ENCODE measurements around the gene CD84. TPM values are rescaled to one million over a fixed set of nuclear protein-coding genes. Genes with fewer than 3 reads are reported as not detected.
A peak's percentile ranks its signal among the peaks of the same experiment; 100 is the strongest.
"Not testable (repeated sequence)": the region's sequence is repeated elsewhere in the genome, so short reads cannot be mapped to it uniquely, and the experiment has no call there.

Gene CD84
- total RNA-seq, 2 experiments from 2014 or later: 14.7 to 16.2 TPM

- Mint-ChIP-seq H3K4me1 (peaks cover 56% of the 10 kb centered on the region), H3K27ac (no peak overlapping the region), H3K36me3 (ENCODE audit: low read depth) (peaks cover 65% of the 10 kb centered on the region), H3K27me3 (no peaks in the 10 kb centered on the region), H3K4me3 (no peak overlapping the region), H3K9me3 (peaks cover 16% of the 10 kb centered on the region)
- POLR2A ChIA-PET: no interaction called here
- CTCF ChIA-PET: interaction anchor here (0.7 to 5.0 kb wide), 9 partner anchors 11 to 179 kb away, joined by 3 to 43 read pairs (median 4); no protein-coding TSS in a partner anchor
- no peak for DNase-seq
Measured at GRCh38 chr1:160608057-160608456, 28.8 kb upstream of the CD84 start.

- DNase-seq: no peak
- ChIA-PET CTCF (interaction anchor here (1.0 to 5.0 kb wide), 18 partner anchors 10 to 253 kb away, joined by 3 to 43 read pairs (median 5); partner anchors contain the start of gene SLAMF6), POLR2A (interaction anchor here (1.7 kb wide), 1 partner anchor 57 kb away, joined by 7 read pairs; no protein-coding TSS in a partner anchor)
- Mint-ChIP-seq H3K4me3 (no peak overlapping the region), H3K4me1 (peaks cover 56% of the 10 kb centered on the region), H3K27me3 (no peaks in the 10 kb centered on the region), H3K9me3 (peaks cover 19% of the 10 kb centered on the region), H3K27ac (peak overlapping the region; percentile 80), H3K36me3 (ENCODE audit: low read depth) (peaks cover 65% of the 10 kb centered on the region)
Measured at GRCh38 chr1:160607672-160608032, 28.4 kb upstream of the CD84 start.

GRCh38 chr1:160607011-160607671 lies 27.8 kb upstream of the CD84 start:
- ChIA-PET CTCF (interaction anchor here (0.8 to 5.0 kb wide), 26 partner anchors 9 to 253 kb away, joined by 3 to 43 read pairs (median 4); partner anchors contain the start of gene SLAMF6), POLR2A (interaction anchor here (1.7 kb wide), 1 partner anchor 57 kb away, joined by 7 read pairs; no protein-coding TSS in a partner anchor)
- Mint-ChIP-seq H3K4me1 (peaks cover 56% of the 10 kb centered on the region), H3K36me3 (ENCODE audit: low read depth) (peaks cover 62% of the 10 kb centered on the region), H3K27ac (peak overlapping the region; percentile 80), H3K9me3 (peaks cover 19% of the 10 kb centered on the region), H3K4me3 (no peak overlapping the region), H3K27me3 (no peaks in the 10 kb centered on the region)
- DNase-seq: peak; percentile 78

DNA sequence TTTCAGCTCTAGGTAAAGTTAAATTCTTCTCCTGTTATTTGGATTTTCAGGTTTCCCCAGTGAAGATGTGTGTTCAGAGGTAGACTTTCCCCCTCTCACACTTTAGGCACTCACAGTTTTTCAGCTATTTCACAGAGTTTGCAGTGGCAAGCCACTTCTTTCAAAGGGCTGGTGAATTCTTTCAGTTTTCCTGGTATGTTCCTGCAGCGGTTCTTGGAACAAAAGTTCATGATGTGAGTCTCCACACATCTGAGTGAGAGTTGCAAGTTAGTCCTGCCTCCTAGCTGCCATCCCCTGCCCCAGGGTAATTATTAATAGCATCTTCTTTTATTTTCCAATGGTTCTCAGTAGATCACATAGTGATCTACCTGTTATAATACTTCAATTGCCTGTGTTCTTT lies 27.3 kb upstream of the CD84 start:
- peaks cover 60% of the 10 kb centered on the region for H3K36me3 Mint-ChIP-seq (ENCODE audit: low read depth)
- peaks cover 56% of the 10 kb centered on the region for H3K4me1 Mint-ChIP-seq
- no peak overlapping the region for H3K4me3 Mint-ChIP-seq

DNA sequence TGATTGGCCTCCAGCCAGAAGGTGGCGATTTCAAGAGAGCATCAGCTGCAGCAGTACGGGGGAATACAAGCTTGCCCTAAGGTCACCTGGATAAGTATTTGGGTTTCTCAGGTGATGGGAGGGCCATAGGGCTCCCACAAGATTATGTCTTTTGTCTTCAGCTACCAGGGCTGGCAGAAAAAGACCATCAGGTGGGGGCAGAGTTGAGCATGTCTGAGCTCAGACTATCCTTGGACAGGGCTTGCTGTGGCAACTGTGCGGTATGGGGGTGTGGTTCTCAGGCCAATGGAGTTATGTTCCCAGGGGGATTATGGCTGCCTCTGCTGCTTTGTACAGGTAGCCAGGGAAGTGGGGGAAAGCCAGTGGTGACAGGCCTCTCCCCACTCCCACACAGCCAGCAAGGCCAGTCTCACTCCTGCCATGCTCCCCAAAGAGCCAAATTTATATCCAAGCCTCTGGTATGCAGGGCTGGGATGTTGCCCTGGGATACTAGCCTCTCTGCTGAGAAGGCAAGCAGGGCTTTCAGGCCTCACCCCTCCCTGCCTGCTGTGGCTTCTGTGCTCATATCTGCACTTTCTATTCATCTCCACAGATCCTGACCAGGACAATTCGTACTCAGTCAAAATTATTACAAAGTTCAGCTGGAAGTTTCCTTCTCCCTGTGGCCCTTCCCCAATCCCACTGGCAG lies 26.6 kb upstream of the CD84 start:
- peaks cover 52% of the 10 kb centered on the region for H3K4me1 Mint-ChIP-seq
- no peak for DNase-seq
- no peak overlapping the region for H3K4me3 Mint-ChIP-seq

More for the DNA sequence above, 27.3 kb upstream of the CD84 start:
- Mint-ChIP-seq H3K9me3 (peaks cover 24% of the 10 kb centered on the region), H3K27ac (peak overlapping the region; percentile 80), H3K27me3 (no peaks in the 10 kb centered on the region)
- CTCF ChIA-PET: interaction anchor here (0.8 to 5.0 kb wide), 24 partner anchors 9 to 252 kb away, joined by 3 to 43 read pairs (median 4); partner anchors contain the start of gene SLAMF6
- no peak for DNase-seq
- POLR2A ChIA-PET: interaction anchor here (1.7 kb wide), 1 partner anchor 56 kb away, joined by 7 read pairs; no protein-coding TSS in a partner anchor

DNA sequence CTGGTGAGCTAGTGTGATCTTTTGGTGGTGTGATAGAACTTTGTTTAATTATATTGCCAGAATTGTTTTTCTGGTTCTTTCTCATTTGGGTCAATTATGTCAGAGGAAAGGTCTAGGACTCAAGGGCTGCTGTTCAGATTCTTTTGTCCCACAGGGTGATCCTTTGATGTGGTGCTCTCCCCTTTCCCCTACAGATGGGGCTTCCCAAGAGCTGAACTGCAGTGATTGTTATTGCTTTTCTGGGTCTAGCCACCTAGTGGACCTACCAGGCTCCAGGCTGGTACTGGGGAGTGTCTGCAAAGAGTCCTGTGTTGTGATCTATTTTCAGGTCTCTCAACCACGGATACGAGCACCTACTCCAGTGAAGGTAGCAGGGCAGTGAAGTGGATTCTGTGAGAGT lies 25.9 kb upstream of the CD84 start:
- Mint-ChIP-seq H3K4me1 (peaks cover 44% of the 10 kb centered on the region), H3K4me3 (no peak overlapping the region), H3K27ac (peak overlapping the region; percentile 1), H3K9me3 (peaks cover 34% of the 10 kb centered on the region), H3K27me3 (no peaks in the 10 kb centered on the region), H3K36me3 (ENCODE audit: low read depth) (peaks cover 47% of the 10 kb centered on the region)
- ChIA-PET CTCF (interaction anchor here (1.5 to 5.0 kb wide), 5 partner anchors 11 to 109 kb away, joined by 3 to 43 read pairs (median 8); no protein-coding TSS in a partner anchor), POLR2A (no interaction called here)
- no peak for DNase-seq

More for the DNA sequence above, 26.6 kb upstream of the CD84 start:
- ChIA-PET CTCF (interaction anchor here (0.8 to 5.0 kb wide), 15 partner anchors 8 to 238 kb away, joined by 3 to 43 read pairs (median 5); no protein-coding TSS in a partner anchor), POLR2A (interaction anchor here (1.7 kb wide), 1 partner anchor 56 kb away, joined by 7 read pairs; no protein-coding TSS in a partner anchor)
- Mint-ChIP-seq H3K9me3 (peaks cover 30% of the 10 kb centered on the region), H3K36me3 (ENCODE audit: low read depth) (peaks cover 53% of the 10 kb centered on the region), H3K27ac (peak overlapping the region; percentile 12), H3K27me3 (no peaks in the 10 kb centered on the region)

- Mint-ChIP-seq H3K4me3 (no peak overlapping the region), H3K4me1 (no peaks in the 10 kb centered on the region), H3K27ac (no peak overlapping the region), H3K36me3 (ENCODE audit: low read depth) (peaks cover 12% of the 10 kb centered on the region), H3K9me3 (peaks cover 31% of the 10 kb centered on the region), H3K27me3 (peaks cover 4% of the 10 kb centered on the region)
- ChIA-PET POLR2A (no interaction called here), CTCF (interaction anchor here (0.5 to 1.7 kb wide), 7 partner anchors 9 to 245 kb away, joined by 3 to 9 read pairs (median 4); no protein-coding TSS in a partner anchor)
- no peak for DNase-seq
Measured at GRCh38 chr1:160597705-160598104, 18.4 kb upstream of the CD84 start.

GRCh38 chr1:160597051-160597450 lies 17.8 kb upstream of the CD84 start:
- ChIA-PET CTCF (interaction anchor here (1.5 to 1.7 kb wide), 3 partner anchors 10 to 57 kb away, joined by 4 to 9 read pairs (median 5); no protein-coding TSS in a partner anchor), POLR2A (no interaction called here)
- Mint-ChIP-seq H3K27ac (no peak overlapping the region), H3K27me3 (peaks cover 4% of the 10 kb centered on the region), H3K4me3 (no peak overlapping the region), H3K36me3 (ENCODE audit: low read depth) (peaks cover 12% of the 10 kb centered on the region), H3K9me3 (peaks cover 33% of the 10 kb centered on the region), H3K4me1 (no peaks in the 10 kb centered on the region)
- no peak for DNase-seq

- ChIA-PET CTCF (interaction anchor here (1.8 kb wide), 1 partner anchor 10 kb away, joined by 3 read pairs; no protein-coding TSS in a partner anchor), POLR2A (no interaction called here)
- H3K27ac Mint-ChIP-seq: no peak overlapping the region
- H3K4me1 Mint-ChIP-seq: peaks cover 4% of the 10 kb centered on the region
- H3K4me3 Mint-ChIP-seq: no peak overlapping the region
- peaks cover 25% of the 10 kb centered on the region for H3K9me3 Mint-ChIP-seq
- H3K36me3 Mint-ChIP-seq (ENCODE audit: low read depth): peaks cover 11% of the 10 kb centered on the region
- peaks cover 3% of the 10 kb centered on the region for H3K27me3 Mint-ChIP-seq
- DNase-seq: no peak
Measured at GRCh38 chr1:160590488-160590887, 11.2 kb upstream of the CD84 start.

DNA sequence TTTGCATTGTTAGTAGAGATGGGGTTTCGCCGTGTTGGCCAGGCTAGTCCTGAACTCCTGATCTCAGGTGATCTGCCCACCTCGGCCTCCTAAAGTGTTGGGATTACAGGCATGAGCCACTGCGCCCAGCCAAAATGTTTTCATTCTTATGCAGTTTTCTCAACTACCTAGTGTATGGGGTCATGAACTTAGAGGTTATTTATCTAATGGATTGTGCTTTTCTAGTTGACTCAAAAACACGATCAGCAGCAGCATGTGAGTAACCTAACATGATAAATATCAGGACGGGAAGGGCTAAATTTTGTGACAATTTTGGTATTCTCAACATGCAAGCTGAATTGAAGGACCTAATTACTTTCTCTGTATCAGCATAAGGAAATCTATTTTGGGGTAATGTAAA lies 9.2 kb upstream of the CD84 start:
- no peak for DNase-seq
- Mint-ChIP-seq H3K27me3 (no peaks in the 10 kb centered on the region), H3K27ac (no peak overlapping the region), H3K4me3 (no peak overlapping the region), H3K4me1 (peaks cover 11% of the 10 kb centered on the region), H3K9me3 (peaks cover 17% of the 10 kb centered on the region), H3K36me3 (ENCODE audit: low read depth) (peaks cover 10% of the 10 kb centered on the region)
- POLR2A ChIA-PET: no interaction called here
- CTCF ChIA-PET: interaction anchor here (1.0 to 1.2 kb wide), 4 partner anchors 11 to 24 kb away, joined by 3 to 5 read pairs (median 4); no protein-coding TSS in a partner anchor

- Mint-ChIP-seq H3K36me3 (ENCODE audit: low read depth) (peaks cover 14% of the 10 kb centered on the region), H3K27me3 (no peaks in the 10 kb centered on the region), H3K4me3 (no peak overlapping the region), H3K27ac (no peak overlapping the region), H3K4me1 (peaks cover 24% of the 10 kb centered on the region), H3K9me3 (peaks cover 10% of the 10 kb centered on the region)
- DNase-seq: no peak
- CTCF ChIA-PET: interaction anchor here (1.0 to 1.4 kb wide), 3 partner anchors 10 to 154 kb away, joined by 3 to 4 read pairs (median 4); no protein-coding TSS in a partner anchor
- POLR2A ChIA-PET: no interaction called here
Measured at GRCh38 chr1:160584784-160585183, 5.5 kb upstream of the CD84 start.

GRCh38 chr1:160582976-160583375 lies 3.7 kb upstream of the CD84 start:
- H3K9me3 Mint-ChIP-seq, H3K27ac Mint-ChIP-seq, H3K4me3 Mint-ChIP-seq, DNase-seq, POLR2A ChIA-PET, H3K27me3 Mint-ChIP-seq: not testable (repeated sequence)
- Mint-ChIP-seq H3K36me3 (ENCODE audit: low read depth) (peaks cover 14% of the 10 kb centered on the region), H3K4me1 (peaks cover 42% of the 10 kb centered on the region)
- CTCF ChIA-PET: interaction anchor here (1.3 kb wide), 1 partner anchor 16 kb away, joined by 4 read pairs; no protein-coding TSS in a partner anchor

All from activated CD4-positive, alpha-beta T cell treated with anti-CD3 and anti-CD28 coated beads, Interleukin-2, amount 10 ng/mL, durations not matched to agents 7 days and 5 days (primary cell).